ENCODE measurements around the gene FAM210A.
"Not testable (repeated sequence)": the region's sequence is repeated elsewhere in the genome, so short reads cannot be mapped to it uniquely, and the experiment has no call there.

GRCh38 chr18:13751599-13751998 lies 25.2 kb upstream of the FAM210A start:
- TF ChIP-seq POLR2A, POLR2AphosphoS5, CTCF (IDR thresholded peaks at IDR 0.05): not testable (repeated sequence)
